Lung (tissue), 12 donors: ENCODE results near the gene SEMA5A. TPM values are rescaled to one million over a fixed set of nuclear protein-coding genes. Genes with fewer than 3 reads are reported as not detected.

Source experiments
- ATAC-seq: fragments of 200-7000 bp; cut with Tn5 transposase; one replicate; pipeline ENCODE4 v1.9.1; 2020; ENCODE audit warnings: moderate number of reproducible peaks; ENCODE audit not compliant: insufficient read depth, low FRiP score
- DNase-seq, 3 donors: peaks; one replicate each; pipeline ENCODE4 v3.0.0-alpha.2; 2013 to 2017
- H3K27ac ChIP-seq, 2 donors: one replicate each; pipeline ENCODE4 v1.5.1; 2013; ENCODE audit warnings: mild to moderate bottlenecking in 2 of 2, moderate library complexity in 2 of 2, control low read depth in 1 of 2, inconsistent platforms in 1 of 2, low read depth in 1 of 2, low read length in 1 of 2
- H3K27me3 ChIP-seq, 3 donors: one replicate each; pipeline ENCODE4 v1.5.1; 2013; ENCODE audit warnings: low read length in 2 of 3; ENCODE audit not compliant: control insufficient read depth in 3 of 3, insufficient read depth in 3 of 3
- H3K36me3 ChIP-seq, 4 donors: one replicate each; pipeline ENCODE4 v1.5.1; 2013; ENCODE audit warnings: low read length in 4 of 4, mild to moderate bottlenecking in 1 of 4, moderate library complexity in 1 of 4; ENCODE audit not compliant: control insufficient read depth in 4 of 4, insufficient read depth in 4 of 4
- H3K4me1 ChIP-seq, 5 donors: one replicate each; pipeline ENCODE4 v1.5.1; 2013; ENCODE audit warnings: low read length in 5 of 5, mild to moderate bottlenecking in 2 of 5, moderate library complexity in 1 of 5; ENCODE audit not compliant: control insufficient read depth in 5 of 5, insufficient read depth in 5 of 5
- H3K4me3 ChIP-seq: one replicate; pipeline ENCODE4 v1.5.1; 2013; ENCODE audit warnings: mild to moderate bottlenecking, control low read depth, moderate library complexity
- H3K9ac ChIP-seq, 2 donors: one replicate each; pipeline ENCODE4 v1.5.1; 2013; ENCODE audit warnings: low read length in 2 of 2, control low read depth in 1 of 2; ENCODE audit not compliant: insufficient read depth in 1 of 2
- H3K9me3 ChIP-seq, 4 donors: one replicate each; pipeline ENCODE4 v1.5.1; 2013; ENCODE audit warnings: low read length in 3 of 4, mild to moderate bottlenecking in 1 of 4, moderate library complexity in 1 of 4; ENCODE audit not compliant: control insufficient read depth in 4 of 4, insufficient read depth in 3 of 4
- CTCF ChIP-seq: IDR thresholded peaks from 2 replicates; pipeline ENCODE4 v1.5.1; 2012; ENCODE audit warnings: mild to moderate bottlenecking; ENCODE audit errors: control extremely low read depth, extremely low read depth
- WGBS, 2 donors: extraction: QIAGEN DNeasy Blood & Tissue Kit; methylation state at CpG; one replicate each; pipeline ENCODE4 v1.1.7; 2013; 5-methylcytosine and 5-hydroxymethylcytosine counted together
- polyA plus RNA-seq, 2 donors: library from polyadenylated mRNA; stranded (reverse); fragments of 200-250 nt; gene quantifications; one replicate each; pipeline ENCODE4 v1.2.1, GENCODE V29; 2013
- total RNA-seq, 2 donors: library from RNA; depleted of rRNA in 1 of 2; stranded (reverse); fragments of >200 nt in 1 of 2; gene quantifications; one replicate each; pipeline ENCODE4 v1.2.1, GENCODE V29; 2014 to 2021
- donor health status: control.
- donor health status: control.
- donor health status: Bipolar disorder and iron deficiency.
- donor health status: healthy.
- donor health status: DM: yes; HTN: yes; CAD: no.

The SEMA5A gene
- total and polyA plus RNA-seq, 4 donors: 3.1 to 44.9 (median 13.7) TPM

DNA sequence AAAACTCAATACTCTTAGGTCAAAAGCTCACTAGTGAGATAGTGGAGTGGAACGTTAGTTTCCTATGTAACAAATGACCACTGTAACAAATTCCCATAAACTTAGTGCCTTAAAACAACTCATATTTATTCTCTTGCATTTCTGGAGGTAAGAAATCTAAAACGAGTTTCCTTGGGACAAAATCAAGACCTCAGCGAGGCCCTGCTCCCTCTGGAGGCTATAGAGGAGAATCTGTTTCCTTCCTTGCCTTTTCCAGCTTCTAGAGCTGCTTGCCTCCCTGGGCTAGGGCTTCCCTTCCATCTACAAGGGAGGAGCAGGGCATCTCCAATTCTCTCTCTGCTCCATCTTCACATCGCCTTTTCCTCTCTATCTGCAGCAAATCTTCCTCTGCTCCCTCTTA is 32.0 kb downstream of the SEMA5A start:
- Histone ChIP-seq H3K9ac (no peak overlapping the region), H3K27ac (peak overlapping the region in 1 of 2 donors; percentile 7), H3K4me3 (no peak overlapping the region), H3K9me3 (no peaks in the 10 kb centered on the region), H3K27me3 (no peaks in the 10 kb centered on the region), H3K36me3 (no peaks in the 10 kb centered on the region), H3K4me1 (peaks cover 0 to 17% (median 0%) of the 10 kb centered on the region in 5 donors)
- ATAC-seq (no peak), DNase-seq (peak in 2 of 3 donors; percentile 61 to 64)
- TF ChIP-seq CTCF: no peak
- WGBS, 2 donors: 46 to 53% methylated on average over 4 of the region's 4 CpGs

DNA sequence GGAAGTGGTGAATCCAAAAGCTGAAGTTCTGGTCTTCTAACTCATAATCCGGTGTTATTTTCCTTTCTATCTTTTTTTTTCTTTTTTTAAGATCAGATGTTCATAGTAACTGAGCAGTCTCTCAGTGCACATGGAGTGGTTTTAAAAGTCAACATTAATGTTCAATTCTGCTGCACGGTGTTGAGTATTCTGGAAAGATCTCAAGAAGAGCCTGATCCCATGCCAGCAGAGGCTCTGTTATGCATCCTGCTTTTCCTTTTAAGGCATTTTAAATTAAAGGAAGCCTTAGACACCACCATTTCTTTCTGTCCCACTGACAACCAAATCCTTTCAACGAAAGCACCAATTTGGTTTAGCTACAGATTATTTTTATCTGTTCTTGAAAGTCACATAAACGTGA is 33.4 kb downstream of the SEMA5A start:
- Histone ChIP-seq H3K36me3 (no peaks in the 10 kb centered on the region), H3K27ac (no peak overlapping the region), H3K4me1 (peaks cover 0 to 14% (median 0%) of the 10 kb centered on the region in 5 donors), H3K4me3 (no peak overlapping the region), H3K9me3 (peaks cover 0 to 2% (median 0%) of the 10 kb centered on the region in 4 donors), H3K9ac (no peak overlapping the region), H3K27me3 (no peaks in the 10 kb centered on the region)
- DNase-seq (peak; percentile 49 to 84 (median 81)), ATAC-seq (no peak)
- TF ChIP-seq CTCF: no peak
- WGBS, 2 donors: 48 to 71% methylated on average over 4 of the region's 4 CpGs

DNA sequence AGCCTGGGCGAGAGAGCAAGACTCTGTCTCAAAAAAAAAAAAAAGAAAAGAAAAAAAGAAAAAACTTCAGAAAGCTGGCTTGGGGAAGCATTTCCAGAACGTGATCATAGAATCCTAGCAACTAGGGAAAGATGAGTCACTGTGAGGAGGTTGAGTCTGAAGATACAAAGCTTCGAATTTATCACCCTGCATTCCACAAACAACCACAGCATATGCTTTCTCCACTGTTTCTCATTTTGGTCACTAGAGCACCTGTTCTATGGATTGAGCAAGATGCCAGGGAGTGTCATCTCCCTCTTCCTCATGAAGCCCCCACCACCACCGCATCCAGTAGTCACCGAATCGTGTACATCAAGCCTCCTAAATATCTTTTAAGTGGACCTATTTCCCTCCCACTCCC is 37.9 kb downstream of the SEMA5A start:
- Histone ChIP-seq H3K27me3 (no peaks in the 10 kb centered on the region), H3K9ac (no peak overlapping the region), H3K36me3 (peaks cover 0 to 1% (median 0%) of the 10 kb centered on the region in 4 donors), H3K27ac (no peak overlapping the region), H3K4me1 (peaks cover 0 to 11% (median 2%) of the 10 kb centered on the region in 5 donors), H3K9me3 (peaks cover 0 to 2% (median 0%) of the 10 kb centered on the region in 4 donors), H3K4me3 (no peak overlapping the region)
- no peak for TF ChIP-seq CTCF
- DNase-seq: no peak
- no peak for ATAC-seq
- 82 to 92% methylated on average over 6 of the region's 6 CpGs for WGBS, 2 donors

GRCh38 chr5:9505225-9505624 is 40.6 kb downstream of the SEMA5A start:
- ATAC-seq (no peak), DNase-seq (no peak)
- Histone ChIP-seq H3K9ac (no peak overlapping the region), H3K27me3 (no peaks in the 10 kb centered on the region), H3K4me1 (peaks cover 0 to 21% (median 6%) of the 10 kb centered on the region in 5 donors), H3K4me3 (no peak overlapping the region), H3K9me3 (peaks cover 0 to 5% (median 0%) of the 10 kb centered on the region in 4 donors), H3K27ac (no peak overlapping the region), H3K36me3 (peaks cover 0 to 1% (median 0%) of the 10 kb centered on the region in 4 donors)
- no peak for TF ChIP-seq CTCF
- WGBS, 2 donors: 80 to 94% methylated on average over 2 of the region's 2 CpGs
